ENCODE measurements around the gene MUC12. TPM values are rescaled to one million over a fixed set of nuclear protein-coding genes. Genes with fewer than 3 reads are reported as not detected.

The MUC12 gene
- total and polyA plus RNA-seq, 2 of the 4 experiments (the other 2 are of a cell fraction) = 4.0 TPM; not detected in 1

GRCh38 chr7:100972002-100972347, 2.6 kb downstream of the MUC12 start:
- DNase-seq (no peak), ATAC-seq (ENCODE audit: low read depth) (no peak)
- POLR2A ChIA-PET (ENCODE audit: unreplicated experiment) = no interaction called here
- Histone ChIP-seq H3K4me1 (ENCODE audit: control insufficient read depth, insufficient read depth, low read length) (no peaks in the 10 kb centered on the region), H3K9ac (ENCODE audit: low read depth, low read length) (no peak overlapping the region), H3K14ac (replicated peaks; ENCODE audit: low read depth, low read length) (no peak overlapping the region), H3K4me3 (ENCODE audit: insufficient read depth, low read depth, low read length) (no peak overlapping the region), H2AK9ac (replicated peaks; ENCODE audit: low read depth, low read length, poor library complexity) (no peak overlapping the region), H2BK5ac (ENCODE audit: low read depth, low read length, poor library complexity, severe bottlenecking) (no peak overlapping the region), H3K9me3 (ENCODE audit: control insufficient read depth, insufficient read depth, low read length) (peaks cover 8% of the 10 kb centered on the region), H2BK120ac (ENCODE audit: low read depth, low read length) (no peak overlapping the region), H2BK20ac (ENCODE audit: low read depth, low read length) (no peak overlapping the region), H3K4ac (ENCODE audit: low read depth, low read length) (no peak overlapping the region), H2AK5ac (ENCODE audit: low read depth, low read length) (no peak overlapping the region), H3K56ac (ENCODE audit: extremely low read depth, insufficient read depth, low read length) (no peak overlapping the region), H3K27ac (ENCODE audit: insufficient read depth, low read length) (no peak overlapping the region), H2BK15ac (ENCODE audit: low read depth, low read length) (no peak overlapping the region), H3K9me1 (ENCODE audit: insufficient read depth, low read length) (no peaks in the 10 kb centered on the region), H4K8ac (ENCODE audit: low read depth in 2 of 2, low read length in 2 of 2) (no peak overlapping the region), H3K4me2 (ENCODE audit: low read depth, low read length) (no peak overlapping the region), H4K5ac (ENCODE audit: low read depth, low read length) (no peak overlapping the region), H3K23ac (ENCODE audit: low read depth, low read length) (no peak overlapping the region), H4K91ac (ENCODE audit: insufficient read depth, low read depth, low read length) (no peak overlapping the region), H4K20me1 (ENCODE audit: insufficient read depth, low read length) (no peaks in the 10 kb centered on the region; the same call in 1 of the 2 replicates), H3K36me3 (ENCODE audit: control insufficient read depth, insufficient read depth, low read length) (no peaks in the 10 kb centered on the region), H3K79me1 (ENCODE audit: low read depth in 1 of 2, low read length in 2 of 2) (no peaks in the 10 kb centered on the region), H3K27me3 (ENCODE audit: control insufficient read depth, insufficient read depth, low read length) (peaks cover 31% of the 10 kb centered on the region), H2AFZ (replicated peaks; ENCODE audit: low read length, poor library complexity) (no peak overlapping the region), H3K18ac (ENCODE audit: low read depth, low read length) (no peak overlapping the region)
- WGBS, 2 experiments (ENCODE audit: extremely low coverage in 2 of 2, insufficient read length in 1 of 2) = 63% methylated on average over 2 of the region's 7 CpGs; no CpG with 5 or more reads in 1 of the 2 experiments
- BruUV-seq (replicated peaks) = no TSS peak
- intact Hi-C loops (cut with micrococcal nuclease) = no loop called here
- dilution Hi-C loops (cut with HindIII; ENCODE audit: low sequenced_read_pairs, unreplicated experiment) = no loop called here
- in situ Hi-C loops (cut with MboI; ENCODE audit: low sequenced_read_pairs) = loop anchor here (25.0 kb wide), 1 partner anchor 490 kb away; no protein-coding TSS in a partner anchor
- CTCF ChIA-PET = no interaction called here
- TF ChIP-seq FOS (IDR thresholded peaks at IDR 0.05; ENCODE audit: low read depth, low read length) = no peak
- TF ChIP-seq CEBPB (IDR thresholded peaks at IDR 0.05; ENCODE audit: low read depth, low read length) = no peak
- no peak for TF ChIP-seq POLR2A (IDR thresholded peaks at IDR 0.05; ENCODE audit: low read depth, low read length)
- no peak for TF ChIP-seq USF2 (IDR thresholded peaks at IDR 0.05; ENCODE audit: low read depth, low read length)
- no peak for TF ChIP-seq MAFK (IDR thresholded peaks at IDR 0.05; ENCODE audit: low read depth, low read length)
- no peak for TF ChIP-seq CHD1 (IDR thresholded peaks at IDR 0.05; ENCODE audit: low read depth, low read length)
- no peak for TF ChIP-seq MXI1 (IDR thresholded peaks at IDR 0.05; ENCODE audit: borderline replicate concordance, low read depth, low read length)

All from IMR-90 (cell line).